Glutamatergic neuron (in vitro differentiated cells): ENCODE data around the gene C5AR1. TPM values are rescaled to one million over a fixed set of nuclear protein-coding genes. Genes with fewer than 3 reads are reported as not detected.

Source experiments
- DNase-seq: peaks from one replicate; pipeline ENCODE4 v3.0.0; 2022
- H3K27ac Mint-ChIP-seq: one replicate; pipeline ENCODE4 v1.8.0; 2020; ENCODE audit warnings: mild to moderate bottlenecking, mixed read lengths, inconsistent platforms; ENCODE audit not compliant: unreplicated experiment
- H3K27me3 Mint-ChIP-seq: one replicate; pipeline ENCODE4 v1.8.0; 2020; ENCODE audit warnings: mild to moderate bottlenecking, moderate library complexity, mixed read lengths, inconsistent platforms; ENCODE audit not compliant: unreplicated experiment
- H3K36me3 Mint-ChIP-seq: one replicate; pipeline ENCODE4 v1.8.0; 2020; ENCODE audit warnings: mild to moderate bottlenecking, mixed read lengths, inconsistent platforms; ENCODE audit not compliant: unreplicated experiment
- H3K4me1 Mint-ChIP-seq: one replicate; pipeline ENCODE4 v1.8.0; 2020; ENCODE audit warnings: mild to moderate bottlenecking, low read depth, mixed read lengths, inconsistent platforms; ENCODE audit not compliant: unreplicated experiment
- H3K4me3 Mint-ChIP-seq: one replicate; pipeline ENCODE4 v1.8.0; 2020; ENCODE audit warnings: mild to moderate bottlenecking, mixed read lengths, inconsistent platforms; ENCODE audit not compliant: unreplicated experiment
- H3K9me3 Mint-ChIP-seq: one replicate; pipeline ENCODE4 v1.8.0; 2020; ENCODE audit warnings: mild to moderate bottlenecking, moderate library complexity, mixed read lengths, inconsistent platforms; ENCODE audit not compliant: unreplicated experiment
- CTCF ChIP-seq: fragments of 200-600 bp; sonication (generic); IDR thresholded peaks from one replicate; pipeline ENCODE4 v1.5.0; 2021; ENCODE audit not compliant: partially characterized antibody, unreplicated experiment
- total RNA-seq: library from RNA; stranded (reverse); fragmentation: NEBNext Ultra II Directional; extraction: Animal tissue kit (Norgen Biotek cat#: 25700); gene quantifications from one replicate; pipeline ENCODE4 v1.2.1, GENCODE V29; 2021; ENCODE audit not compliant: unreplicated experiment

C5AR1 gene
- total RNA-seq, 1 donor from 2014 or later, result 1.4 TPM

- TF ChIP-seq CTCF, result no peak
- Mint-ChIP-seq H3K4me1 (peaks cover 8% of the 10 kb centered on the region), H3K27me3 (peaks cover 8% of the 10 kb centered on the region), H3K4me3 (peak overlapping the region; percentile 25), H3K9me3 (peaks cover 7% of the 10 kb centered on the region), H3K36me3 (peaks cover 4% of the 10 kb centered on the region), H3K27ac (no peak overlapping the region)
- no peak for DNase-seq
Measured at GRCh38 chr19:47351548-47351947, 41.9 kb downstream of the C5AR1 start.

GRCh38 chr19:47352095-47352494, 42.4 kb downstream of the C5AR1 start:
- Mint-ChIP-seq H3K4me3 (no peak overlapping the region), H3K27me3 (peaks cover 8% of the 10 kb centered on the region), H3K4me1 (peaks cover 8% of the 10 kb centered on the region), H3K9me3 (peaks cover 7% of the 10 kb centered on the region), H3K36me3 (peaks cover 4% of the 10 kb centered on the region), H3K27ac (no peak overlapping the region)
- no peak for TF ChIP-seq CTCF
- no peak for DNase-seq

GRCh38 chr19:47353307-47353712, 43.6 kb downstream of the C5AR1 start:
- H3K4me1 Mint-ChIP-seq, result peaks cover 8% of the 10 kb centered on the region
- peaks cover 7% of the 10 kb centered on the region for H3K9me3 Mint-ChIP-seq
- H3K27me3 Mint-ChIP-seq, result peaks cover 8% of the 10 kb centered on the region
- TF ChIP-seq CTCF, result no peak
- no peak overlapping the region for H3K4me3 Mint-ChIP-seq
- no peak overlapping the region for H3K27ac Mint-ChIP-seq
- peaks cover 4% of the 10 kb centered on the region for H3K36me3 Mint-ChIP-seq
- no peak for DNase-seq

- H3K4me3 Mint-ChIP-seq, result no peak overlapping the region
- peaks cover 9% of the 10 kb centered on the region for H3K27me3 Mint-ChIP-seq
- no peak for DNase-seq
- H3K9me3 Mint-ChIP-seq, result peaks cover 1% of the 10 kb centered on the region
- peaks cover 4% of the 10 kb centered on the region for H3K36me3 Mint-ChIP-seq
- H3K4me1 Mint-ChIP-seq, result no peaks in the 10 kb centered on the region
- TF ChIP-seq CTCF, result no peak
- H3K27ac Mint-ChIP-seq, result no peak overlapping the region
Measured at GRCh38 chr19:47356900-47357299, 47.2 kb downstream of the C5AR1 start.

- Mint-ChIP-seq H3K27ac (no peak overlapping the region), H3K9me3 (peaks cover 1% of the 10 kb centered on the region), H3K4me1 (no peaks in the 10 kb centered on the region), H3K27me3 (peaks cover 9% of the 10 kb centered on the region), H3K4me3 (no peak overlapping the region), H3K36me3 (peaks cover 4% of the 10 kb centered on the region)
- DNase-seq, result no peak
- TF ChIP-seq CTCF, result peak; percentile 16
Measured at GRCh38 chr19:47357788-47358680, 48.4 kb downstream of the C5AR1 start.
